HG03520 (cell line): ENCODE measurements around the gene MIP.
"Not testable (repeated sequence)": the region's sequence is repeated elsewhere in the genome, so short reads cannot be mapped to it uniquely, and the experiment has no call there.

Experiments
- ATAC-seq: cut with Tn5 transposase; IDR thresholded peaks from one replicate; pipeline ENCODE4 v1.9.1; 2021; ENCODE audit warnings: mild to moderate bottlenecking, moderate library complexity; ENCODE audit not compliant: unreplicated experiment

The MIP gene

GRCh38 chr12:56454557-56454956, at the start of gene MIP:
Gene MIP (minus strand): TSS chr12:56454657. CDS start chr12:56454613, 44 bp downstream.
- ATAC-seq: no peak

- ATAC-seq: not testable (repeated sequence)
Measured at GRCh38 chr12:56499879-56500278, 45.4 kb upstream of the MIP start.

DNA sequence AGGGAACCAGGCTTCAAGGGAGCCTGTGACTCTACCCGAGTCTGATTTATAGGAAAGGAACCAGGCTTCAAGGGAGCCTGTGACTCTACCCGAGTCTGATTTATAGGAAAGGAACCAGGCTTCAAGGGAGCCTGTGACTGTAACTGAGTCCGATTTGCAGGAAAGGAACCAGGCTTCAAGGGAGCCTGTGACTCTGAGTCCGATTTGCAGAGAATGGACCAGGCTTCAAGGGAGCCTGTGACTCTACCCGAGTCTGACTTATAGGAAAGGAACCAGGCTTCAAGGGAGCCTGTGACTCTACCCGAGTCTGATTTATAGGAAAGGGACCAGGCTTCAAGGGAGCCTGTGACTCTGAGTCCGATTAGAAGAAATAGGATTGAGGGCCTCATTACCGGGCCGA, 45.0 kb upstream of the MIP start:
- ATAC-seq: not testable (repeated sequence)

GRCh38 chr12:56498126-56498902, 43.9 kb upstream of the MIP start:
- not testable (repeated sequence) for ATAC-seq

DNA sequence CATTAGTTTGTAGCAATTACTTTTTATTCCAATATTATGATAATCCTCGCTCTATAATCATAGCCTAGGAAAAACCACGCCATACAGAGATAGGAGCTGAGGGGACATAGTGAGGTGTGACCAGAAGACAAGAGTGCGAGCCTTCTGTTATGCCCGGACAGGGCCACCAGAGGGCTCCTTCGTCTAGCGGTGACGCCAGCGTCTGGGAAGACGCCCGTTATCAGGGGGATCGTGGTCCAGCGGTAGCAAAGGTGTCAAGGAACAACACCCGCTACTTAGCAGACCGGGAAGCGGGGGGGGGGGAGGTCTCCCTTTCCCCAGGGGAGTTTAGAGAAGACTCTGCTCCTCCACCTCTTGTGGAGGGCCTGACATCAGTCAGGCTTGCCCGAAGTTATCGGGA, 42.2 kb upstream of the MIP start:
- ATAC-seq: not testable (repeated sequence)

- not testable (repeated sequence) for ATAC-seq
Measured at GRCh38 chr12:56494481-56494880, 40.0 kb upstream of the MIP start.

DNA sequence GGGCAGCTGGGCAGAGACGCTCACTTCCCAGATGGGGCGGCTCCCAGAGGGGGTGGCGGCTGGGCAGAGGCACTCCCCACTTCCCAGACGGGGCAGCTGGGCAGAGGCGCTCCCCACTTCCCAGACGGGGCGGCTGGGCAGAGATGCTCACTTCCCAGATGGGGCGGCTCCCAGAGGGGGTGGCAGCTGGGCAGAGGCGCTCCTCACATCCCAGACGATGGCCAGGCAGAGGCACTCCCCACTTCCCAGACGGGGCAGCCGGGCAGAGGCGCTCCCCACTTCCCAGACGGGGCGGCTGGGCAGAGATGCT, 39.6 kb upstream of the MIP start:
- ATAC-seq: not testable (repeated sequence)

- not testable (repeated sequence) for ATAC-seq
Measured at GRCh38 chr12:56493409-56494105, 39.1 kb upstream of the MIP start.

- ATAC-seq: no peak
Measured at GRCh38 chr12:56490360-56490759, 35.9 kb upstream of the MIP start.

- ATAC-seq: peak; percentile 81
Measured at GRCh38 chr12:56488041-56488955, 33.8 kb upstream of the MIP start, which contains the start of gene GLS2. Gene GLS2 (minus strand): TSS chr12:56488161. CDS start chr12:56488118, 43 bp downstream.

DNA sequence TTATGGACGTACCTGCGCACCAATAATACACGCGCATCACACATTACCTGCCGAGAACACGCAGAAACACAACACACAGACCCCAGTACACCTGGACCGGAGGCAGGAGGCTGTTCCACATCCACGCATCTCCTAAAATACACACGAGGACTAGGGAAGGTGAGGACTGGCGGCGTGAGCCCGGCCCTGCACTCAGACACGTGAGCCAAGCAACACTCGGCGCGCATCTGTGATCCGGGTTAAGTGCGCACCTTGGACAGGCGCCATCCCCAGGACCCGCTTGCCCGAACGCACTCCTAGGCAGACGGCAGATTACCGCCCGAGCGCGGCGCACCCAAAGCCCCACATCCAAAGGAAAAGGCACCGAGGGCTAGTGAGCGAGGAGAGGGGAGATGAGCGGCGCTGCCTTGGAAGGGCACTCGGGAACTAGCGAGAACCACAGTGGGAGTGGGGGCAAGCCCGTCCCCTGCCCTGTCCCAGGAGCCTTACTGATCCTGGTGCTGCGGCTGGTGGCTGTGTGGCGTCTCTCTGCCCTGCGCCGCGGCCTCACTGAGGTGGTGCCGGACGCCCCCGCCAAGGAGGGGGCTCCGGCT, 33.1 kb upstream of the MIP start:
- ATAC-seq: peak; percentile 41

- no peak for ATAC-seq
Measured at GRCh38 chr12:56486694-56487093, 32.2 kb upstream of the MIP start.

- no peak for ATAC-seq
Measured at GRCh38 chr12:56484566-56484965, 30.1 kb upstream of the MIP start.

DNA sequence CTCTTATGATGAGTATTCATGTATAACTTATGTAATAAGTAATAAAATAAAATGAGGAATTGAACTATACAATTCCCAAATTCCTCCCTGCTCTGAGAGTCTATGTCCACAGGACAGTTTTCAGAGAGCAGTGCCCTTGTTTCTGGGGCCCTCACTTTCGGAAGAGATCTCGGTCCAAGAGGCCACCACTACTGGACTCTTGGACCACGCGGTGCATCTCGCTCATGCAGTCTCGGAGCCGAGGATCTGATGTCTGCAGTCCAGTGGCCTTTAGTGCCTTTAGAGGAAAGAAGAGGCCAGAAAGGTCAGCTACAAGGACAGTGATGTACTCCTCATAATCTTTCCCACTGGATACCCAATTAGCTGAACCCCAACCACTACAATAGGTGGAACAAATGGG, 25.2 kb upstream of the MIP start:
- no peak for ATAC-seq

- no peak for ATAC-seq
Measured at GRCh38 chr12:56477521-56478225, 23.2 kb upstream of the MIP start.

- ATAC-seq: no peak
Measured at GRCh38 chr12:56476972-56477432, 22.5 kb upstream of the MIP start.

DNA sequence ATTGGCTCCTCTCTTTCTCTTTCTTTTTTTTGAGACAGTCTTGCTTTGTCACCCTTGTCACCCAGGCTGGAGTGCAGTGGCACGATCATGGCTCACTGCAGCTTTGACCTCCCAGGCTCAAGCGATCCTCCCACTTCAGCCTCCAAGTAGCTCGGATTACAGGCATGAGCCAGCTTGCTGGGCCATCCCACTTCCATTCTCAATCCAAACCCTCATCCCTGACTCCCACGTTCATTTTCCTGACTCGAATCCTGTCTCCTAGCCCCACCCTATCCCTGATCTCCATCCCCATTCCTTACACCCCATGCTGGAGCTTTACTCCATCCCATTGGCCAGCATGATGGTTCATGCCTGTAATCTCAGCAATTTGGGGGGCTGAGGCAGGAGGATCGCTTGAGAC, 21.7 kb upstream of the MIP start:
- ATAC-seq: no peak

DNA sequence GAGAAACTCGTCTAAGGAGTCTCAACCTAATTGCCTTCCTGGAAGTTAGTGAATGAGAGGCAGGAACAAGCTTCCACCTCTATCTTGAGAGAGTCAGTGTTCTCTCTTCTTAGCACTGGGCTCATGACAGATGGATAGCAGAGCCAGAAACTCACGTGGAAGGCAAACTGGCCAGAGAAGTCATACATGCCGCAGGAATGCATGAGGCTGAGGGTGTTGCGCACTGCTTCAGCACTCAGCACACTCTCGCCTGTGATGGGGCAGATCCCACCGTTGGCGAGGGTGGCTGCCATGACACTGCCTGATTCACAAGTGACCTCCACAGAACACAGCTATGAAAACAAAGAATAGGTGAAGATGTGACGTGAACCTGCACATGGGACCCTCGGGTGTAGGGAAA, 19.9 kb upstream of the MIP start:
- ATAC-seq: no peak

- no peak for ATAC-seq
Measured at GRCh38 chr12:56469007-56469930, 14.8 kb upstream of the MIP start.
